Stimulated activated CD4-positive, alpha-beta T cell treated with anti-CD3 and anti-CD28 coated beads, Interleukin-1b, Interleukin-23, amount 100 ng/mL, for 48 hours (primary cell): Measurements from ENCODE around the gene SIPA1L3.

Experiments
- DNase-seq: peaks from one replicate; pipeline ENCODE4 v3.0.0-alpha.2; 2020

SIPA1L3 gene

DNA sequence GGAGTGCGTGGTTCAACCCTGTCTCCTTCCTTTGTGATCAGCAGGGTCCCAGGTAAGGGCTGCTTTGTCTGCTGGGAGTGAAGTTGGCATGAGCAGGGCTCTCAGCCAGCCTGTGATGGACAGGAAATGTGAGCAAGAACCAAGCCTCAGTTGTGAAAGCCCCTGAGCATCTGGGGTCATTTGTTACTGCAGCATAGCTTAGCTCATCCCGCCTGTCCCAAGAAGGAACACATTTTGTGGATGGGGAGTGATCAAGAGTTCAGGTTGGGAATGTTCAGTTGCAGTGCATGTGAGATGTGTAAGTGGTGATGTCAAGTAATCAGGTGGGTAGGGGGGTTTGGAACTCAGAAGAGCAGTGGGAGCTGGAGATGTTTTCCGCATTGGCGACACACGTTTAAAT is 164.6 kb downstream of the SIPA1L3 start:
- no peak for DNase-seq

DNA sequence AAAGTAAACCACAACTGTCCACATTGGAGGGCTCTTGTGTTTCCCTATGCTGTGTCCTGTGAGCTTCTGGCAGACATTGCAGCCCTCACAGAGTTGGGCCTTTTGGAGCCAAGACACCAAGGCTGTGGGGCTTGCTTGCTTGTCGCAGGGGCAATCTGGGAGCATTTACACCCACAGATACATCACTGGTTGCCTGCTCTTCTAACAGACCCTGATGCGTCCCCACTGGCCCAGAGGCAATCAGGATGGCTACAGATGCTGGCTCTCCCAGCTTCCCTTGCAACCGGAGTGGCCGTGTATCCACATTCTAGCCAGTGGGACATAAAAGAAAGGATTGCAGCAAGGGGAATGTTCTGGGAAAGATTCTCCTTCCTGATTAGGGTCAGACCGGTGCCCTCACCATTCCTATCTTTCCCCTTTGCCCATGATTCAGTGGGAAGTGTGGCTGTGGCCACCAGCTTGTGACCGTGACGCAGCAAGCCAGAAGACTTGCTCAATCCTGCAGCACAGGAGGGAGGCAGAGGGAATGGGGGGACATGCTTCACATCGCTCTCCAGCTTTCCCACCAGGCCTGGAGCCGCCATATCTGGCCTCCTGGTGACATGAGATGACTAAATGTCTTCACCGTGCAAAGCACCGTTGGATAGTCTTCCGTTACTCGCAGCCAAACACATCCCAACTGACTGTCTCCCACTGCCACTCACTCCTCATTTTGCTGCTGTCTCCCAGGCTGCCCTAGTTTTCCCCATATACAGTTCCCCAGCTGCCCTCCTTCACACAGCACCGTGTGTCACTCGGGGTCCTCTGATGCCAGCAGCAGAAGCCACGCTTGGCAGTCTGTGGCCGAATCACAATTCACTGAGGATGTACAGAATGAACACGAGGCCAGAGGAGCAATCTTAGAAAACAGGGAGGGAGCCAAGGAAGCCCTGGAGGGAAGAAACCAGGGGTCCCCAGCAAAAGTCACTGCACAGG is 166.1 kb downstream of the SIPA1L3 start:
- no peak for DNase-seq

DNA sequence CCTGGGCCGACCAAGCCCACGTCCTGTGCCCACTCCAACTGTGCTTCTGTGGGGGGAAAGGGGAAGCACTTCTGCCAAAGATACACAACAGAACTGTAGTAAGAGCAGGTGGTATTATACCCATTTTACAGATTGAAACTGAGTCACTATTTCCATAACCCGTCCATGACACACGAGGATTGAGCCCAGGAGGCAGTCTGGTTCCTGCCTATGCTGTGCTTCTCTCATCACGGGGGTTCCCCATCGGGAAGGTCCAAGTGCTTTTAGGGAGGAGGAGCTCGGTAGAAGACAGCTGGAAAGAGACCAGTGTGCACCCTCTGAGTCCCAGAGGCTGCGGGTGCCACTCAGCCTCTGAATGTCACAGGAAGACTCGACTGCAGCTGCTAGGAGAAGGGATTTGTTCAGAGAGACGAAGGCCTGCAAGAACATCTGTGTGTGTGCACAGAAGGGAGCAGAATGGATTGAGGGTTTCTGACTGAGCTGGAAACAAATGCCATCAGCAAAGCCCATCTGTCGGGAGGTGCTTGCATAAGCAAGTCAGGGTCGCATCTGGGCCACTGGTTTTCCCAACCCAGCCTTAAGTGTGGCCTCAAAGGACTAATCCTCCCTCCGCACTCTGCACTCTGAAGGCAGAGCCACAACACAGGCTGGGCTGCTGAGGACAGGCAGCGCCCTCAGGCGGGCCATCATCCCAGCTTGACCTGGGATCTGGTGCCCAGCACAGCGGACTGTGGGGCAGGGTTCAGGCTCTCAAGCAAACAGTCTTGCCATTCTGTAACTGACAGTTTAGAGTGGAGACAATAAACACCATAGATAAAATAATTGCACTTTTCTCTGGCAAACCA is 167.1 kb downstream of the SIPA1L3 start:
- no peak for DNase-seq

DNA sequence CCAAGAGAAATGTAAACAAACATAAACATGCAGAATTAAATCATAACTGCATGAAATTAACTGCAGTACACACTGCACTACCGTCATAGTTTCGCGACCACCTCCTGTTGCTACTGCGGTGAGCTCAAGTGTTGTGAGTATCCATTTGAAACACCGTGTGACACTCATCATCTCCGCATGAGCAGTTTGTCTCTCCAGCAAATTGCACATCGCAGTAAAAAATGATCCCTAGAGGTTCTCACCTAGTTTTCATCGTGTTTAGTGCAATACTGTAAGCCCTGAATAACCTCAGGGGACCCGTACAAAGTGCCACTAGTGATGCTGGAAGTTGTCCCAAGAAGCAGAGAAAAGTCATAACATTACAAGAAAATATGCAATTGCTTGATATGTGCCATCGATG is 169.3 kb downstream of the SIPA1L3 start:
- DNase-seq: no peak

DNA sequence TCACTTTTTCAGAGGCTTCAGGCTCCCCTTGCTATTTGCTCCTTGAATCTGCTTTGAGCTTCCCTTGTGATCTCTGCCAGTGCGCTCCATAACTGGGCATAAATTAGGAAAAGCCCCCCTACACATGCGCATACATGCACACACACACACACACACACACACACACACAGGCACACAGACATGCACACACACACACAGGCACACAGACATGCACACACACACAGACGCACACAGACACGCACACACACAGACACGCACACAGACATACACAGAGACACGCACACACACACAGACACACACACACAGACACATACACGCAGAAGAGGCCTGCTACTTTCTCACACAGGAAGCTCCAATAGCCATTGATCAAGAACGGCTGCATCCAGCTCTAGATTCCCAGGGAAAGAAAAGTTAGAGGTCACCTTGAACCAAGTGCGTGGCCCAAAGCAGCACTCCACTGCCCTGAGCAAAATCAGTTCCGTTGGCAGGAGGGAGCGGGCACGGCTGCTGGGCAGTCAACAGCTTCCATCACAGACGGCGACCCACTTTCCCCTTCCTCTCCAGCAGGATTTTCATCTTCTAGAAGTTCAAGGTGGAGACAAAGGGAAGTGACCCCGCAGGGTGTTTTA is 171.4 kb downstream of the SIPA1L3 start:
- DNase-seq: no peak

DNA sequence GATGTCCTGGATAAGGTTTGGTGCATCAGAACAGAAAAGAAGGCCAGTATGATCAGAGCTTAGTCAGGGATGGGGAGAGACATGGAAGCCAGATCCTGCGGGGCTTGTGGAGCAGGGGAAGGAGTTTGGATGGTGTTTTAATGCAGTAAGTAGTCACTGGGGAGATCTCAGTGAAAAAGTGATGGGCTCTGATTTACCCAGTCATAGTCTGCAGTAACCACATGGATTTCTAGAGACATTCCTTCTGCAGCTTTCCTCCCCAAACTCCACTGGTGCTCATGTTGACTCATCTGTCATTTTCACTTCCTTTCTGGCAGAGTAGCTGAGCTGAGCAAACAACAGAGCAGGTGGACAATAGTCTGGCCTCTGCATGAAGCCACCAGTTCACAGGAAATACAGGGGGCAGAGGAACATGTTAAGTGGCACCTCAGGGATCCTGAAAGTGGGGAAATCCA is 172.9 kb downstream of the SIPA1L3 start:
- no peak for DNase-seq

DNA sequence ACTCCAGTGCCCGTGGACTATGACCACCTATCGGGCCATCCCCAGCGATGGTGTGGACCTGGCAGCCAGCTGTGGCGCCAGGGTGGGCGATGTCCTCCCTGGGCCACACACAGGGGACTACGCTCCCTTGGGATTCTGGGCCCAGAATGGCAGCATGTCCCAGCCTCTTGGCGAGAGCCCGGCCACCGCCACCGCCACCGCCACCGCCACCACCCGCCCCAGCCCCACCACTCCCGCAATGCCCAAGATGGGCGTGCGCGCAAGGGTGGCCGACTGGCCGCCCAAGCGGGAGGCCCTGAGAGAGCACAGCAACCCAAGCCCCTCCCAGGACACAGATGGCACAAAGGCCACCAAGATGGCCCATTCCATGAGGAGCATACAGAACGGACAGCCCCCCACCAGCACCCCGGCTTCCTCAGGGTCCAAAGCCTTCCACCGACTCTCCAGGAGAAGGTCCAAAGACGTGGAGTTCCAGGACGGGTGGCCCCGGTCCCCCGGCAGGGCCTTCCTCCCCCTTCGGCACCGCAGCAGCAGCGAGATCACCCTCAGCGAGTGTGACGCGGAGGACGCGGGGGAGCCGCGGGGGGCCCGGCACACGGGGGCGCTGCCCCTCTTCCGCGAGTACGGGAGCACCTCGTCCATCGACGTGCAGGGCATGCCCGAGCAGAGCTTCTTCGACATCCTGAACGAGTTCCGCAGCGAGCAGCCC is 174.7 kb downstream of the SIPA1L3 start:
- DNase-seq: no peak

DNA sequence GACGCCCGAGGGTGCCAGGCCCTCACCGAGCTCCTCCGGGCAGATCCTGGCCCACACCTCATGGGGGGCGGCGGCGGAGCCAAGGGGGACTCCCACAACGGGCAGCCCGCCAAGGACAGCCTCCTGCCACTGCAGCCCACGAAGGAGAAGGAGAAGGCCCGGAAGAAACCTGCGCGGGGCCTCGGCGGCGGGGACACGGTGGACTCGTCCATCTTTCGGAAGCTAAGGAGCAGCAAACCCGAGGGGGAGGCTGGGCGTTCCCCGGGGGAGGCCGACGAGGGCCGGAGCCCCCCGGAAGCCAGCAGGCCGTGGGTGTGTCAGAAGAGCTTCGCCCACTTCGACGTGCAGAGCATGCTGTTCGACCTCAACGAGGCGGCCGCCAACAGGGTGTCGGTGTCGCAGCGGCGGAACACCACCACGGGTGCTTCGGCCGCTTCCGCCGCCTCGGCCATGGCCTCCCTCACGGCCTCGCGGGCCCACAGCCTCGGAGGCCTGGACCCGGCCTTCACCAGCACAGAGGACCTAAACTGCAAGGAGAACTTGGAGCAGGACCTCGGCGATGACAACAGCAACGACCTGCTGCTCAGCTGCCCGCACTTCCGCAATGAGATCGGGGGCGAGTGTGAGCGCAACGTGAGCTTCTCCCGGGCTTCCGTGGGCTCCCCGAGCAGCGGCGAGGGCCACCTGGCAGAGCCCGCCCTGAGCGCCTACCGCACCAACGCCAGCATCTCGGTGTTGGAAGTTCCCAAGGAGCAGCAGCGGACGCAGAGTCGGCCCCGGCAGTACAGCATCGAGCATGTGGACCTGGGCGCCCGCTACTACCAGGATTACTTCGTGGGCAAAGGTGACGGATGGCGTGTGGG is 175.5 kb downstream of the SIPA1L3 start:
- no peak for DNase-seq

DNA sequence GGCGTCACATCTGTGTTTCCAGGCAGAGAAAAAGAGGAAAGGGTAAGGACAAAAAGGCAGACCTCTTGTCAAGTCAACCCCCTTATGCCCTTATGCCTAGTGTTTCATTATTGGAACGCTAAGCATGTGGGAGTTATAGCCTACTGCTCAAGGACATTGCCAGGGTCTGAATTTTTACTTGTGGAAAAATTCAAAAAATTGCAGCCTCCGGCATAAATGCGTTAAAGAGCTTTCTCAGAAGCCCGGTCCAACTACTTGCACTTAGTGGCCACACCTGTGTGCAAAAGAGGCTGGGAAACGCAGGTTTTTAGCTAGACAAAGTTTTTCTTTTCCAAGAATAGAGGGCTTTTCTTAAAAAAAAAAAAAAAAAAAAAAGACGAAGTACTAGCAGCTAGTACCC is 177.2 kb downstream of the SIPA1L3 start:
- no peak for DNase-seq

DNA sequence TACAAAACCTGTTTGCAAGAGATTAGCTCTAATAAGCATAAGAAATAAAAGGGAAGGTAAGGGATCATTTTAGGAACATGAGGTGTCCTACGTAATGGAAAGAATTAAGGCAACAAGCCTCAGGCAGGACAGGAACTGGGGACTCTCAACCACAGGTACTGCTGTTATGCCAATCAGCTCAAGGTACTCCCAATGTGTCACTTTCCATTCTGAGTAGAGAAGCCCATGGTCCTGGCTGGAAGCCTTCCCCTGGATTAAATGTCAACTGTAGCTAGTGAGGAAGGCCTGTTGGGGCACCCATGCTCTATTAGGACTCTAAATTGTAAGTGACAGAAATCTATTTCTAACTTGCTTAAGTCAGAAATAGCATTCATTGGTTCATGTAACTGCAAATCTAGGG is 182.4 kb downstream of the SIPA1L3 start:
- DNase-seq: no peak

DNA sequence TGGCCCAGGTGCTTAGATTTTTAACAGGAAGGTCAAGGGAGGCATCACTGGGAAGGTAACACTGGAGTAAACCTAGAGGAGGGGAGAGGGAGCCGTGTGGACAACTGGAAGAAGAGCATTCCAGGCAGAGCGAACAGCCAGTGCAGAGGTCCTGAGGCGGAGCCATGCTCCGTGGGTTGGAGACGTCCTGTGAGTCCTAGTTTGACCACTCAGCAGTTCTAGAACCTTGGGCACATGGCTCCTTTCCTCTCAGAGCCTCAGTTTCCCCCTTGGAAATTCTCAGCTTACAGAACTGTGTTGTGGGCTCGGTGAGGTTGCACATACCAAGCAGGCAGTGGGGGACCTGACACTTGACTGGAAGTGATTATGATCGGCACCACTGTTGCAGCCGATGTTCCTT is 186.1 kb downstream of the SIPA1L3 start:
- DNase-seq: no peak

DNA sequence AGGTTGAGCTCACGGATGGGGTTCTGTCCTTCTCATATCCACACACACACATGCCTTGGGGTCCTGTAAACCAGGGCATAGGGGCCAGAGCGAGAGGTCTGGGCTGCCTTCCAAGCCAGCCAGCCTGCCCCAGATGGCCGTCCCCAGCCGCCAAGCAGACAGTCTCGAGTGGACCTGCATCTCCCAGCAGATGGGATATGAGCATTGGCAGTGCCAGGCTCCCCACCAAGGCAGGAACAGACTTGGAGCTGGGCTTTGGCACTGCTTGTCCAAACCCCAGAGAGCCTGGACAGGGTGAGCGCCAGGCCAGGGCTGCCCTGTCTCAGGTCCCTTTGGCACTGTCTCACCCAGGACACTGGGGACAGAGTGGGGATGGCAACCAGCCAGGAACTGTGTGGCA is 186.6 kb downstream of the SIPA1L3 start:
- no peak for DNase-seq

DNA sequence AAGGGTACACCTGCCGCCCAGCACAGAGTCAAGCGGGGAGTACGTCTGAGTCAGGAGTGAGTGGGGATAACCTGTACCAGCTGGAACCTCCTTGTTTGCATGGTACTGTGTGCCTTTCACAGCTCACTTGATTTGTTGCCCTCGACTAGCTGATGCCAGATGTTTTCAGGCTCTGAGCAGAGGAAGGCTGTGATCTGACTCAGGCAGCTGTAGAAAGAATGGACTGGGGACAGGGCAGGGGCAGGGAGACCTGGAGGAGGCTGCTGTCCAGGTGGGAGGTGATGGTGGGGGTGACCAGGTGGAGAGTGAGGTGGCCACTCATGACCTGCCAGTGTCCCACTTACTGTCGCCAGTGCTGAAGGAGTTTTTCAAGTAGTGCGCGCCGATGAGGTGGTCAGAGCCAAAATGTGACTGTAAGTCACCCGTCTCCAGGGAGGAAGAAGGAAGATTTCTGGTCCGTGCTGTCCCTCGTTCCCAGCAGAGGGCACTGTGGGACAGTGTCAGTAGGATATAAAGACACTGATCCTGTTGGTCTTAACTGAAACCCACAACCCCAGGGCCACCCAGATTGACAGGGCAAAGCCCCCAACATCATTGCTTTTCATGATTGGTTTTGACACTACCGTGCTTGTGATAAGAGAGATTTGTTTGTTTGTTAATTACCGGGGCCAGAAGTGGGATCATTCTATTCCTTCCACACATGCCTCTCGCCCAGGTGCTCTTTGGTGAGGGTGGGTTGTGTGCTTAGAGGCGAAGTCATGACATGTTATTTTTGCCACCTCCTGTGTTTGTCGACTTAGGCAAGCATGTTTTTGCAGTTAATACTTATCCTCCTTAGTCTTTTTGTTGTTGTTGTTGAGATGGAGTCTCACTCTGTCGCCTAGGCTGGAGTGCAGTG is 188.7 kb downstream of the SIPA1L3 start:
- peak; percentile 54 for DNase-seq

DNA sequence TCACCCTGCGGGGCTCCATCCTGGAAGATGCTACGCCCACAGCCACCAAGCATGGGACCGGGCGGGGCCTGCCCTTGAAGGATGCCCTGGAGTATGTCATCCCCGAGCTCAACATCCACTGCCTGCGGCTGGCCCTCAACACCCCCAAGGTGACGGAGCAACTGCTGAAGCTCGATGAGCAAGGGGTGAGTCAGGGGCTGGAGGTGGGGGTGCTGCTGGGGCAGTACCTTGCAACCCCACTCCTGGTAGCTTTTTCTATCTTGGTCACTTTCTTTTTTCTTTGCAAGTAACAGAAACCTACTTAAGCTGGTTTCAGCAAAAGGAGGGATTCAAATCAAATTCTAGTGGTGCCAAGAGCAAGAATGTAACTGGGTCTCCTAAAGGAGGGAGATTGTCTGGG is 193.0 kb downstream of the SIPA1L3 start:
- no peak for DNase-seq

DNA sequence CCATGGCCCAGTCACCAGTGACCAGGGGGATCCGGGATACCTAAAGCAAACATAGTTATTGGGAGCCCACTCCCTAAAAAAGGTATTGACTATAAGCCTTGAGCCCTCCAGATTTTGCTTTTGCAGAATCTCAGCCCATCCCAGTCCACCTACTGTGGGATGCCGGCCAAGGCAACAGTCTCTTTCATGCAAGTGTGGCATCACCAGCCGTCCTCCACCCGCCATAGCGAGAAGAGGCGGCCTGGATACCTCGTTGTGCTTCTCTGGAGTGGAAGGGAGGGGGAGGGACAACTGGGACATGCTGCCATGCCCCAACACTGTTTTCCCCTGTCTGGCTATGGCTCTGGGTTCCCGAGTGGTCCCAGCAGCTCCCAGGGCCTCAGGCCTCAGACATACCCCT is 193.6 kb downstream of the SIPA1L3 start:
- DNase-seq: no peak

DNA sequence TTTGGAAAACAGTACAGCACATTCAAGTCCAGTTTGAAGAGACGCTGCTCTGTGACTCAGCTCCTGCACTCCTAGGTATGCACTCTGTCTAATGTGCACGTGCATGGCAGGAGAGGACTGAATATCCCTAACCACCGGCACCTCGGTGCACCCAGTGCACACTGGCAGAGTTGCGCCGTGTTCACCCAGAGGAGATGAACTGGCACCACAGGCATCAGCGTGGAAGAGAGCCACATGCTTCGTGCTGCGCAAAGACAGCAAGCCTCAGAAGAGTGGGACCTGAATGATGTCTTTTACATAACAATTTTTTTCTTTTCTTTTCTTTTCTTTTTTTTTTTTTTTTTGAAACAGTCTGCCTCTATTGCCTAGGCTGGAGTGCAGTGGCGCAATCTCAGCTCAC is 194.7 kb downstream of the SIPA1L3 start:
- DNase-seq: no peak

DNA sequence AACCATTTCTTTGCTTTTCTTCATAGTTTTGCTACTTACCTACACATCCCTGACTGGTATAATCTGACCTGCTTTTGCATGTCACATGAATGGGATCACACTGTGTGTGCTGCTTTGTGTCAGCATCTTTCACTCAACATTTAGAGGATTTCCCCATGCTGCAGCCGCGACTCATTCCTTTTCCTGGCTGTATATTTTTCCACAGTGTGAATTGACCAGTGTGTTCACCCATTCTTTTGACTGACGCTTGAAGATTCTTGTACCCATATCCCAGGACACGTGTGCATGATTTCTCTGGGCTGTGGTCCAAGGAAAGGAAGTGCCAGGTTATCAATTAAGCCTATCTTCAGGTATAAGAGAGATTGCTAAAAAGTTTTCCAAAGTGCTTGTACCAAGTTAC is 198.6 kb downstream of the SIPA1L3 start:
- no peak for DNase-seq

DNA sequence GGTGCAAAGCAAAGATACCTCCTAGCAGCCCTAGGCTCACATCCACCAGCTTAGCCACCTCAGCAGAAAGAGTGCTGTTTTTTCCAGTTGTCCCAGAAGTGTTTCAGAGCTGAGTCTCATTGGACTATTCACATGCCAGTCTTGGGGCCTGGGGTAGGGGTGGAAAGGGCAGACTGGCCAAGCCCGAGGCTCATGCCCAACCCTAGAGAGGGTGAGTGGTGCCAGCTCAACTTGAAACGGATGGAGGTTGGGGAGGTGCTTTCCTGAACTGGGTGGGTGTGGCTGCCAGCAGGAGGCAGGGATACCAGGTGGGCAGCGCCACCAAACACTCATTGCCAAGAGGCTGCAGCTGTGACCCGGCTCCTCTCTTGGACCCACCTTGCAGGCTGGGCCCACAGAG is 200.1 kb downstream of the SIPA1L3 start:
- no peak for DNase-seq

DNA sequence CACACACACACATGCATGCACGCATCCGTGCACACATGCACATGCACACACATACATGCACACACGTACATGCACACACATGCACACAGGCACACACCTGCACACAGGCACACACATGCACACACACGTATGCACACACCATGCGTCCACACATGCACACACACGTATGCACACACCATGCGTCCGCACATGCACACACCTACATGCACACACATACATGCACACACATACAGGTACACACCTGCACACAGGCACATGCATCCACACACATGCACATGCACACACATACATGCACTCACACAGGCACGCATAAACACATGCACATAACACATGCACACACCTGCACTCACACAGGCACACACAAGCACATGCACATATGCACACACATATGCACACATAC is 204.9 kb downstream of the SIPA1L3 start:
- DNase-seq: no peak

DNA sequence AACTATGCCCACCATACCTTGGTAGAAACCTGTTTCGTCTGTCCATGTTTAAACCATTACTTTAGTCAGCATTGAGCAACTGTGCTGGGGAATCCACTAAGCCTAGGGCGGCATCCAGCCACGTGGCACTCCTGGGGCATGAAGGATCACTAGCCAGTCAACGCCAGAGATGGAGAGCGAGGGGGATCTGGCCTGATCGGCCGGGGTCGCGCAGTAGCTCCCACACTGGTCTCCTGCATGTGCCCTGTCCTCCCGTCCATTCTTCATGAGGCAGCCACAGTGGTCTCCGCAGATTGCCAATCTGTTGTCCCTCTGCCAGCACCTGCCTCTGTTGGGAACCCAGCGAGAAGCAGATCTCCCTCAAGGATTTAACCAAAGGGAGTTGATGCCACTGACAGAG is 207.6 kb downstream of the SIPA1L3 start:
- no peak for DNase-seq
